GM19023 (cell line): ENCODE measurements around the gene E2F1.
"Not testable (repeated sequence)": the region's sequence is repeated elsewhere in the genome, so short reads cannot be mapped to it uniquely, and the experiment has no call there.

ENCODE experiments used
- ATAC-seq: cut with Tn5 transposase; IDR thresholded peaks from one replicate; pipeline ENCODE4 v1.9.1; 2021; ENCODE audit warnings: mild to moderate bottlenecking, moderate library complexity; ENCODE audit not compliant: unreplicated experiment

E2F1 gene

DNA sequence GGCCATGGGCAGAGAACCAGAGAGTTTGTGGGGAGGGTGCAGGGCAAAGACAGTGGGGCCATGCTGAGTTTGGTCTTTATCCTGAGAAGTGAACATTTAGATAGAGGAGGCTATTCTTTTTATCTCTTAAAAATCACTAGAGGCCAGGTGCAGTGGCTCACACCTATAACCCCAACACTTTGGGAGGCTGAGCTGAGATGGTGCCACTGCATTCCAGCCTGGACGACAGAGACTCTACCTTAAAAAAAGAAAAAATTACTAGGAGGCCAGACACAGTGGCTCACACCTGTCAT, 25.2 kb upstream of the E2F1 start:
- ATAC-seq, result no peak

DNA sequence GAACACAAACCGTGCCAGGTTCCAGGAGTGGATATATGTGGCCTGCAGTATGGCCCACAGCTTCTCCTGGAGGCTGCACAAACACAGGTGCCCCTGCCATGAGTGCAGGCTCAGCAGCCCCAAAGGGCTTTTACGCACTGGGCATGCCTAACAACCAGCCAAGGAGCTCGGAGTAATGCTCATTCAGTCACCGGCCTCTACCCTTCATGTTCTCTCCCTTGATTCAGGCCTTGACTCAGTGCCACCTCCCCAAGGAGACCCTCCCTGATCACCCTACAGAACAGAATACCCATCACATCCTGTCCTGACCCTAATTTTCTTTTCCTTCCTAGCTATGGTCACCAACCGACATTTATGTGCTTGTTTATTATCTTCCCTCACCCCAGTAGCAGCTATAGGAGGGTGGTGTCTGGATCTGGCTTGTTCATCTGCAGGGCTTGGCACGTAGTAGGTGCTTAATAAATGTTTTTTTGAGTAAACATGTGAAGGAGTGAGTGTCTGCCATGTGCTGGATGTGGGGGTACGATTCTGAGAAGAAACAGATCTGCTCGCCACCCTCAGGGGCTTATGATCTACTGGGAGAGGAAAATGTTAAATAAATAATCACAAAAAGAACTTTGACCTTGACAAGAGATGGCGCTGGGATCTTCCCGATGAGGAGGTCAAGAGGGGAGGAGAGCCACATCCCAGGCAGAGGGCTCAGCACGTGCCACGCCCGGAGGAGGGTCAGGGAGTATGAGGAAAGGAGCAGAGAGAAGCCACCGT, 24.7 kb upstream of the E2F1 start:
- ATAC-seq, result no peak

DNA sequence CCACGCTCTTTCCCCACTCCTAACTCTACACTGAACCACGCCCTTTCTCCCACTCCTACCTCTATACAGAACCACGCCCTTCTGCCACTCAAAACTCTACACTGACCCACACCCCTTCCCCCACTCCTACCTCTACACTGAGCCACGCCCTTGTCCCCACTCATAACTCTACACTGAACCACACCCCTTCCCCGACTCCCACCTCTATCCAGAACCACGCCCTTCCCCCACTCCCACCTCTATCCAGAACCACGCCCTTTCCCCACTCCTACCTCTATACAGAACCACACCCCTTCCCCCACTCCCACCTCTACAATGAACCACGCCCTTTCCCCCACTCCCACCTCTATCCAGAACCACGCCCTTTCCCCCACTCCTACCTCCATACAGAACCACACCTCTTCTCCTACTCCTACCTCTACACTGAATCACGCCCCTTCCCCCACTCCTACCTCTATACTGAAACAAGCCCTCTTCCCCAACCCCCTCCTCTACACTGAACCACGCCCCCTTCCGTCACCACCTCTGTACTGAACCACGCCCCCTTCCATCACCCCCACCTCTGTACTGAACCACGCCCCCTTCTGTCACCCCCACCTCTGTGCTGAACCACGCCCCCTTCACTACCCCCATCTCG, 23.8 kb upstream of the E2F1 start:
- ATAC-seq, result no peak

DNA sequence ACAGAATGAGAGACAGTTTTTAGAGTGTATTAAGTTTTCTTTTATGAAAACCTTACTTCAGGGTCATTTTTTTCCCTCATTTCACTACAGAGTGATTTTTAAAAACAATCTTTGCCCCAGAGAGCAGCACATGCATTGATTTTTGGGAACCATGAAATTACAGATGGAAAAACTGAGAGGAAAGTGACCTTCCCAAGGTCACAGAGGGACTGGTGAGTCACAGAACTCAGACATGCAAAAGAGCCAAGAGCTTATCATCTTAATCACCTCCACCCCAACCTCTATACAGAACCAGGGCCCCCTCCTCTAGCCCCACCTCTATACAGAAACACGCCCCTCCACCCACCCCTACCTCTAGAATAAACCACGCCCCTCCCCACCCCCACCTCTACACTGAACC, 23.2 kb upstream of the E2F1 start:
- no peak for ATAC-seq

DNA sequence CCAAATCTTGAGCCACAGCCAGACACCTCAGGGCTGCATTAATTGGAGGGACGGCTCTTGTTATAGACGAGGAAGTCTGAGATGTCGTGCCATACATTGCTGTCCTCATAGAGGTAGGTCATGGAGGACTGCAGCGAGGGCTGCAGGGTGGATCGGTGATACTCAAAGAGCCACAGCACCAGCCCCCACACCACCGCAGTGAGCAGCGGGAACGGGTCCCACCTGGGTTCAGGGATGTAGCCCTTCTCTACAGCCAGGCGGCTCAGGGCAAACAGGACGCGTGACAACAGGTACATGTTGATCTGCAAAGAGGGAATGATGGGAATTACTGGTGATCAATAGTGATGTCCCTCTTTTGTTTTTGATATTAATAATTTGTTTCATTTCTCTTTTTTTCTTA, 21.5 kb upstream of the E2F1 start:
- ATAC-seq, result no peak

DNA sequence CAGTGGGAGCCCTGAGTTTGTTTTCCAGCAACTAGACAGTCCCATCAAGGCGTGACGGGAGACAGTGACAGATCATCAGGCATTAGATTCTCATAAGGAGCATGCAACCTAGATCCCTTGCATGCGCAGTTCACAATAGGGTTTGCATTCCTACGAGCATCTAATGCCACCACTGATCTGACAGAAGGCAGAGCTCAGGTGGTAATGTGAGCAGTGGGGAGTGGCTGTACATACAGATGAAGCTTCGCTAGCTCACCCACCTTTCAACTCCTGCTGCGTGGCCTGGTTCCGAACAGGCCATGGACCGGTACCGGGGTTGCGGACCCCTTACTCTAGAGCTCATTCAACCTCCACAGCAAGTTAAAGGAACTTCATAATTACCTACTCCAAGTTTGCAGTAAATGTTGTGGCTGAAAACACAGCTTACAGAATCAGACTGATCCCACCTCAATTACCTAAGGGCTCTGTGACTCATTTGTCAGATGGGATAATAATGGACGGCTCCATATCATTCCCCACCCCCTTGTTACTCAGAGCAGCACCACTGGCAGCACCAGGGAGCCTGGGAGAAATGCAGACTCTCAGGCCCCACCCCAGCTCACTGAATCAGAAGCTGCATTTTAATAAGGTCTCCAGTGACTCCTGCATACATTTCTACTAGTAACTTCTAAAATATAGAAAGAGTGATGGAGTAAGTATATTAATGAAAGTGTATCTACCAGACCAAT, 18.2 kb upstream of the E2F1 start:
- ATAC-seq, result no peak

DNA sequence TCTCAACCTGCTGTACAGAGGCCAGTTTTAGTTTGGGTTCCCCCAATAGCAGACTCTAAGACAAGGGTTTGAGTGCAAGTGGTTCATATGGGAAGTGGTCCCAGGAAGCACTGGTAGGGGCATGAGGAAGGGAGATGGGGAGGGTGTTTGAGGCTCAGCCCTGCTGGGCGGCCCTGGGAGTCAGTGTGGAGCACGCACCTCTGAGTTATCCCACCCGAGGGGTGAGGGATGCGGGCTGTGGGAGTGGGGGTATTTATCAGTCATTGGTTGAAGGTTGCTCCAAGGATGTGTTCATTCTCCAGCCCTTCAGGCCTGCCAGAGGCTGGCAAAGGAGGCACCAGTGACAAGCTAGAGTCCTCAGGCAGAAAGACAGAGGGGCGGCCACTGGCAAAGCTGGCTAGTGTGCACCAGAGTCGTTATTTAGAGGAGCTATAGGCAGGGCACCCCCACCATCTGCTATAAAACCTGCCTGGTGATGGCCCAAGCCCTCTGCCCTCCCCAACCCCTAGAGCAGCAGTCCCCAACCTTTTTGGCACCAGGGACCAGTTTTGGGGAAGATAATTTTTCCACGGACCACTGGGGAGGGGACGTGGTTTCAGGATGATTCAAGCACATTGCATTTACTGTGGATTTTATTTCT, 17.4 kb upstream of the E2F1 start:
- ATAC-seq, result no peak

DNA sequence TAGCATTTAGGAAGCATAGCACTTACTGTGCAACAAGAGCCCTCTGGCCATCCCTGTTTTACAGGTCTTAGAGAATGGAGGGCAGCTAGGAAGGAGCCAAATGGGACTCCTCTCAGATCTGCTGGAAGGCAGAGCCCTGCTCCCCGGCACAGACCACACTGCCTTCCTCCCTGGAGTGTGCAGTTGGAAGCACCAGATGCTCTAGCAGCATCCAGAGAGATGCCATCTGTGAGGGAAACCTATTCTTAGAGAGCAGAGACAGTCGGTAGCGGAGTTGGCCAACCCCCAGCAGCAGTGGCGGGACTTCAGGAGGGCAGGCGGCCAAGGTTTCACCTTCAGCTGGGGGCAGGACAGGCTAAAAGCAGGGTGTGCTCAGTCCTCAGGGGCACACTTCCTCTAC, 16.7 kb upstream of the E2F1 start:
- no peak for ATAC-seq

DNA sequence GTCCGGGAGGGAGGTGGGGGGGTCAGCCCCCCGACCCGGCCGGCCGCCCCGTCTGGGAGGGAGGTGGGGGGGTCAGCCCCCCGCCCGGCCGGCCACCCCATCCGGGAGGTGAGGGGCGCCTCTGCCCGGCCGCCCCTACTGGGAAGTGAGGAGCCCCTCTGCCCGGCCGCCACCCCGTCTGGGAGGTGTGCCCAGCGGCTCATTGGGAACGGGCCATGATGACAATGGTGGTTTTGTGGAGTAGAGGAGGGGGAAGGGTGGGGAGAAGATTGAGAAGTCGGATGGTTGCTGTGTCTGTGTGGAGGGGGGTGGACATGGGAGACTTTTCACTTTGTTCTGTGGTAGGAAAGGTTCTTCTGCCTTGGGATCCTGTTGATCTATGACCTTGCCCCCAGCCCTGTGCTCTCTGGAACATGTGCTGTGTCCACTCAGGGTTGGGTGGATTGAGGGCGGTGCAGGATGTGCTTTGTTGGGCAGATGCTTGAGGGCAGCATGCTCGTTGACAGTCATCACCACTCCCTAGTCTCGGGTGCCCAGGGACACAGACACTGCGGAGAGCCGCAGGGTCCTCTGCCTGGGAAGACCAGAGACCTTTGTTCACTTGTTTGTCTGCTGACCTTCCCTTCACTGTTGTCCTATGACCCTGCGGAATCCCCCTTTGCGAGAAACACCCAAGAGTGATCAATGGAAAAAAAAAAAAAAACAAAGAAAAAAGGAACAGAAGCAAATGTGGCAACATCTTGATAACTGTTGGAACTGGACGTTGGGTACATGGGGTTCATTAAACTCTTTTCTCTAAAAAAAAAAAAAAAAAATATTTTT, 15.7 kb upstream of the E2F1 start:
- ATAC-seq, result no peak

DNA sequence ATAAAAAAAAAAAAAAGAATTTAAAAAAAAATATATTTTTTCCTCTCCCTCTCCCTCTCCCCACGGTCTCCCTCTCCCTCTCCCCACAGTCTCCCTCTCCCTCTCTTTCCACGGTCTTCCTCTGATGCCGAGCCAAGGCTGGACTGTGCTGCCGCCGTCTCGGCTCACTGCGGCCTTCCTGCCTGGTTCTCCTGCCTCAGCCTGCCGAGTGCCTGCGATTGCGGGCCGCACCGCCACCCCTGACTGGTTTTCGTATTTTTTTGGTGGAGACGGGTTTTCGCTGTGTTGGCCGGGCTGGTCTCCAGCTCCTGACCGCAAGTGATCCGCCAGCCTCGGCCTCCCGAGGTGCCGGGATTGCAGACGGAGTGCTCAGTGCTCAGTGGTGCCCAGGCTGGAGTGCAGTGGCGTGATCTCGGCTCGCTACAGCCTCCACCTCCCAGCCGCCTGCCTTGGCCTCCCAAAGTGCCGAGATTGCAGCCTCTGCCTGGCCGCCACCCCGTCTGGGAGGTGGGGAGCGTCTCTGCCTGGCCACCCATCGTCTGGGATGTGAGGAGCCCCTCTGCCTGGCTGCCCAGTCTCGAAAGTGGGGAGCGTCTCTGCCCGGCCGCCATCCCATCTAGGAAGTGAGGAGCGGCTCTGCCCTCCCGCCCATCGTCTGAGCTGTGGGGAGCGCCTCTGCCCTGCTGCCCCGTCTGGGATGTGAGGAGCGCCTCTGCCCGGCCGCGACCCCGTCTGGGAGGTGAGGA, 14.7 kb upstream of the E2F1 start:
- not testable (repeated sequence) for ATAC-seq

DNA sequence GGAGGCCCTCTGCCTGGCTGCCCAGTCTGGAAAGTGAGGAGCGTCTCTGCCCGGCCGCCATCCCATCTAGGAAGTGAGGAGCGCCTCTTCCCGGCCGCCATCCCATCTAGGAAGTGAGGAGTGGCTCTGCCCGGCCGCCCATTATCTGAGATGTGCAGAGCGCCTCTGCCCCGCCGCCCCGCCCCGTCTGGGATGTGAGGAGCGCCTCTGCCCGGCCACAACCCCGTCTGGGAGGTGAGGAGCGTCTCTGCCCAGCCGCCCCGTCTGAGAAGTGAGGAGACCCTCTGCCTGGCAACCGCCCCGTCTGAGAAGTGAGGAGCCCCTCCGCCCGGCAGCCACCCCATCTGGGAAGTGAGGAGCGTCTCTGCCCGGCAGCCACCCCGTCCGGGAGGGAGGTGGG, 12.8 kb upstream of the E2F1 start:
- ATAC-seq, result not testable (repeated sequence)

DNA sequence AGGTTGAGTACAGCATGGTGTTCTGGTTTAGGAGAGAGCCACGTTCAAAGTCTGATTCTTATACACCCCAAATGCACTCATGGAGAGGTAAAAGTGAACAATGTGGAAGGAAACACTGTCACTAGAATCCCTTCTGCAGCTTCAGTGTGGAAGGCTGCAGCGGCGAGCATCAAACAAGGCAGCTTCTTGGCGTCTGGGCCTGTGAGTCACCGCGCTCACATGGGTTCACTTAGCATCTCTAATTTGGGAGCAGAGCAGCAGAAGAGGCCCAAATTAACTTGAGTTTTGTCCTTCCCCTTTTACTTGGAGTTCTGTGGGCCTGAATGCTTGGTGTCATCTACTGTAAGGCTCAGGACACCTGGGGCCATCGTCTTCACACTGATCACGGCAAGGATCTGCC, 10.9 kb upstream of the E2F1 start:
- ATAC-seq, result no peak

DNA sequence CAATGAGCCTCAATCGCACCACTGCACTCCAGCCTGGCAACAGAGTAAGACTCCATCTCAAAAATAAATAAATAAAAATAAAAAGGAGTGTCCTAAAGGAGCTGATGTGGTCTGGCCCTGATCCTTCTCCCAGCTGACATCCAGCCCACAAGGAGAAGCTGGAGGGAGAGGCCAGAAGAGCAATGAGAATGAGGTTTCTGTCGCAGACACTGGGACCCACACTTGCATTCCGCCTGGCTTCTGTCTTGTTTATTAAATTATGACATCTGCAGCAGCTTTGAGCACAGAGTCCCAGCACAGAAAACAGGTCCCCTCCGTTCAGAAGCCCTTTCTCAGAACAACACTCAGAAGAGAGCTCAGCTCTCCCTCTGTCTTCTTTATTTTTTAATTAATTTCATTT, 10.3 kb upstream of the E2F1 start:
- no peak for ATAC-seq

DNA sequence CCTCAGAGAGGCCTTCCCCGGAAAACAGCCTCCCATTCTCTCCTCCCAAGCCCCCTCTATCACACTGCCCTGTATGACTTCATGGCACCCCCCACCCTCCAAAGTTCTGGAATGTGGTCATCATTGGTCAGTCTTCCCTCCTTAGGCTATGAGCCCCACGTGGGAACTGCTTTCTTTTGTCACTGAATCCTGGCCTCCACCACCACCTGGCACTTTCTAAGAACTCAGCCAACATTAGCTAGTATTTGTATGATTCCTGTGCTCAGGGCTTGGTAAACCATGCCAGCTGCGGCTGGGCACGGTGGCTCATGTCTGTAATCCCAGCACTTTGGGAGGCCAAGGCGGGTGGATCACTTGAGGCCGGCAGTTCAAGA, 8.4 kb upstream of the E2F1 start:
- no peak for ATAC-seq

DNA sequence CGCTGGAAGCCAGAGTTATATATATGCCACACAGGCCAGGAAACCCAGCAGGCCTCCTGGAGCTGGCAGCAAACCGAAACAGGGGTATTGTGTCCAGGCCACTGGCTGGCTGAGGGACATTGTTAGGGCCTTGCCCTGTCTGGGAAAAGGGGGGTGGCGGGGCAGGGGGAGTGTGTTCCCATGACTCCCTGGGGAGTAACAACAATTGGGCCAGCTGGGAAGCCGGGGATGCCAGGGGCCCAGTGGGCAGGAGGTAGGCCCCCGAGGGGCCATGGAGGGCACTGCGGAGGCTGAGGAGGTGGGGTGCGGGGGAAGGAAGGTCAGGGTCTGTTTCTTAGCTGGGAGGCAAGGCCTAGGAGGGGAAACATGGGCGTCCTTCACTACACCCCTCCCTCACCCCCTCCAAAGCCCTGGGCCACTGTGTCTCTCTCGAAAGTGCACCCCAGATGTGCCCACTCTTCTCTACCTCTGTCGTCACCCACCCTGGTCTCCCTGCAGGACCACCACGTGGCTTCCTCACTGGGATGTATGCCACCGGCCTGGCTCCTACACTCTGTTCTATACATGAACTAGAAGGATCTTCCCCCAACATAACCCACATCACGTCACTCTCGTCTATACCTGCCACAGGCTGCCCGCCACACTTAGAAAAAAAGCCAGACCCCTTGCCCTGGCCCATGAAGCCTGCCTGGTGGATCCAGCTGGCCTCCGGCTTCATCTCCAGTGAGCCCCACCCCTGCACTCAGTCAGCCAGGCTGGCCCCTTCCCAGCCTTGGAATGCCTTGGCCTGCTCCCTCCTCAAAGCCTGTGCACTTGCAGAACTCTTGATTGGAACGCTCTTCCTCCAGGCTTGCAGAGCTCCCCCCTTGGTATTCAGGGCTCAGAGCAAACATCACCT, 7.8 kb upstream of the E2F1 start:
- ATAC-seq, result no peak

DNA sequence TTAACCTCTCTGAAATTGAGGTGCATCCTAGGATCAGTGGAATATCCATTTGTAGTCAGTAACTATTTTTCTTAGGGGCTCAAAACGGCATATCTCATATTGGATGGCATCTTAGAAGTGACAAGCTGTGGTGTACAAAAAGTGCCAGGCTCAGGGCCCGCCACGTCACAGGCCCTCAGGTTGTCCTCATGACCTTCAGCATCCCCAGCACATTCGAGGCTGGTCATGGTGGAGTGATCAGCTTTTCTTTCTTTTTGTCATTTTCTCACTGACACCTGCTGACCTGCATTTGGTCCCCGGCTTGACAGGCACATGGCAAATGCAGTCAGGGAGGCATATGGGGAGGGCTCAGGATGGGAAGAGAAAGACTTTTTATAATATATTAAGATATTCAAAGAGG, 7.1 kb upstream of the E2F1 start:
- ATAC-seq, result no peak

DNA sequence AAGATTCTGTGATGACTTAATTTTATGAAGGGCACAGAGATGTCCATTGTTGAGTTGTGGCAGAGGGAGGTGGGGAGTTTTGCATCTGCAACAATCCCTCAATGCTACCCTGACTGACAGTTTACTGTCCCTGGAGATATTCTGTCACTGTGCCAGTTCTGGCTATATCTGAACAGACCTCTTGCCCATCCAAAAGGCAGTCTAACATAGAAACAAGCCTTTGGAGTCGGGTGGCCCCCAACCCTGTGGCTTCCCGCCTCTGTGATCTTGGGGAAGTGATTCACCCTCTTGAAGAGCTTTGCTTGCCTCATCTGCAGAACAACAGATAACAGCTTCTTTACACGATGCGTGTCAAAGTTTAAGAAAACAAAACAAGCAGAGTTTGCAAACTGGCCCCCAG, 3.8 kb upstream of the E2F1 start:
- ATAC-seq, result no peak

DNA sequence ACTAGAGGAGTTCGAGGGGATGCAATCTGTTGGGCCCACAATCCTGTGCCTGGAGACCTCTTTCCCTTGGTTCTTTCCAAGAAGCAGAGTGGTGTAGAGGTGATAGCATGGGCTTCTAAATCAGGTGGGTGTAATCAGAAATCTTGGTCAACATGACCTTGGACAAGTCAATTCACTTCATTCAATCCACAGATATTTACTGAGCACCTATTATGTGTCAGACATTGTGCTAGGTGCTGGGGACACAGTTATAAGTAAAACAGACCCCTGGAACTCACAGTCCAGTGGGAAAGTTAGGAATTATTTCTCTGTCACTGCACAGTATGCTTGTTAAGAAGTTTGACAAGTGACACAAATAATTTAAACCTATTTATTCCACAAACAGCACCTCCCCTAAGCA, 3.3 kb upstream of the E2F1 start:
- ATAC-seq, result no peak

DNA sequence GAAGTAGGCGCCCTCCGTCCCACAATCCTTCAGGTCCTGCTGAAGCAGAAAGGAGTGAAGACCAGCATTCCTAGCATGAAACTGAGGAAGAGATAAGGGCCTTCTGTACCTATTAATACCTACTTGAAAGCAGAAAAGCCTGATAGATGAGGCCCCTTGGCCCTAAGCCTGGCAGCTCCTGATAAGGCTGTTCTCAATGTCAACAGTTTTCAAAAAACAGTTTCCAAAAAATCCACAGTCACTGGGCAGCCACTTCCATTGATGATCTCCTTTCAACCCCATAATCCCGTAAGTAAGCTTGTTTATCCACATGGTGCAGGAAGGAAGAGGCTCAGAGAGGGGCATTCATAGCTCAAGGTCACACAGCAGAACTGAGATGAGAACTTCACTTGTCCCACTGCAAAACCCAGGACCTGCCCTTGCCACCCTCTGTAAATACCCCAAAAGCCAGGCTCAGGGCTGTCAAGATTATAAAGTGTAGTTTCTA, 2.8 kb upstream of the E2F1 start:
- ATAC-seq, result no peak
